OCI-LY1 (cell line): ENCODE data around the gene HMGB4.

Source experiments
- EZH2 ChIP-seq: fragments of 200-600 bp; sonication (generic), shearing (Covaris generic); IDR thresholded peaks from 2 replicates; pipeline ENCODE4 v1.8.0; 2017; ENCODE audit warnings: borderline replicate concordance, mixed run types, mild to moderate bottlenecking, antibody characterized with exemption, low read length, moderate library complexity, mixed read lengths
- TF ChIP-seq, protein P1 (sequence below): fragments of 200-600 bp; sonication (generic), shearing (Covaris generic); IDR thresholded peaks from 2 replicates; pipeline ENCODE4 v1.5.1; 2017; ENCODE audit warnings: mild to moderate bottlenecking, antibody characterized with exemption, low read length, moderate library complexity, mixed read lengths

DNA sequence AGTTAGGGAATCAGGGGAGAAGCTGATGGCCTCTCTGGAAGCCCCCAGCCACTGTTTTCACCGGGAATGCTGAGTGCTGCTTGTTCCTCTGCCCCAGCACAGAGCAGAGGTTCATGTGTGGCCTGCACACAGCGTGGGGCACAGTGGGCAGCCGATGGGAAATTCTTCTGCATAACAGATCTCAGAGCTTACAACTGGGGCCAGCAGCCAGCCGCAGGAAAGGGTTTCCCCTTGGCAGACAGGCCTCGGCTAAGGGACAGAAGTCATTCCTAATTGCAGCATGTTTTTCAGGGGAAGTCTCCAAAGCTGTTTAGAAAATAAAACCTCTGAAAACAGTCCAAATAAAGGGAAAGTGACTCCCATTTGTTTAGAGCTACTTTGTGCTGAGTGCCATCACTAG, 22.6 kb downstream of the HMGB4 start:
- TF ChIP-seq, protein P1, sequence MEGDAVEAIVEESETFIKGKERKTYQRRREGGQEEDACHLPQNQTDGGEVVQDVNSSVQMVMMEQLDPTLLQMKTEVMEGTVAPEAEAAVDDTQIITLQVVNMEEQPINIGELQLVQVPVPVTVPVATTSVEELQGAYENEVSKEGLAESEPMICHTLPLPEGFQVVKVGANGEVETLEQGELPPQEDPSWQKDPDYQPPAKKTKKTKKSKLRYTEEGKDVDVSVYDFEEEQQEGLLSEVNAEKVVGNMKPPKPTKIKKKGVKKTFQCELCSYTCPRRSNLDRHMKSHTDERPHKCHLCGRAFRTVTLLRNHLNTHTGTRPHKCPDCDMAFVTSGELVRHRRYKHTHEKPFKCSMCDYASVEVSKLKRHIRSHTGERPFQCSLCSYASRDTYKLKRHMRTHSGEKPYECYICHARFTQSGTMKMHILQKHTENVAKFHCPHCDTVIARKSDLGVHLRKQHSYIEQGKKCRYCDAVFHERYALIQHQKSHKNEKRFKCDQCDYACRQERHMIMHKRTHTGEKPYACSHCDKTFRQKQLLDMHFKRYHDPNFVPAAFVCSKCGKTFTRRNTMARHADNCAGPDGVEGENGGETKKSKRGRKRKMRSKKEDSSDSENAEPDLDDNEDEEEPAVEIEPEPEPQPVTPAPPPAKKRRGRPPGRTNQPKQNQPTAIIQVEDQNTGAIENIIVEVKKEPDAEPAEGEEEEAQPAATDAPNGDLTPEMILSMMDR = no peak
- TF ChIP-seq EZH2 = no peak
